Dendritic cell treated with granulocyte-macrophage colony-stimulating factor and Interleukin-4, amounts not matched to agents 40 ng/mL and 50 ng/mL, for 4 days (primary cell): Measurements from ENCODE around the gene ANKRD55.
"Not testable (repeated sequence)": the region's sequence is repeated elsewhere in the genome, so short reads cannot be mapped to it uniquely, and the experiment has no call there.

Experiments used
- H3K27ac Mint-ChIP-seq: one replicate; pipeline ENCODE4 v1.8.0; 2022; ENCODE audit warnings: mild to moderate bottlenecking, mixed read lengths
- H3K27me3 Mint-ChIP-seq: one replicate; pipeline ENCODE4 v1.8.0; 2022; ENCODE audit warnings: mild to moderate bottlenecking, mixed read lengths
- H3K36me3 Mint-ChIP-seq: one replicate; pipeline ENCODE4 v1.8.0; 2022; ENCODE audit warnings: low read depth, mixed read lengths
- H3K4me1 Mint-ChIP-seq: one replicate; pipeline ENCODE4 v1.8.0; 2022; ENCODE audit warnings: low read depth, mixed read lengths
- H3K4me3 Mint-ChIP-seq: one replicate; pipeline ENCODE4 v1.8.0; 2022; ENCODE audit warnings: mild to moderate bottlenecking, moderate library complexity, mixed read lengths
- H3K9me3 Mint-ChIP-seq: one replicate; pipeline ENCODE4 v1.8.0; 2022; ENCODE audit warnings: mixed read lengths
- intact Hi-C: fragments of 100-400 bp; cut with micrococcal nuclease; formaldehyde crosslinking; loops from one replicate; pipeline ENCODE4 v1.15.0; 2022

The ANKRD55 gene

DNA sequence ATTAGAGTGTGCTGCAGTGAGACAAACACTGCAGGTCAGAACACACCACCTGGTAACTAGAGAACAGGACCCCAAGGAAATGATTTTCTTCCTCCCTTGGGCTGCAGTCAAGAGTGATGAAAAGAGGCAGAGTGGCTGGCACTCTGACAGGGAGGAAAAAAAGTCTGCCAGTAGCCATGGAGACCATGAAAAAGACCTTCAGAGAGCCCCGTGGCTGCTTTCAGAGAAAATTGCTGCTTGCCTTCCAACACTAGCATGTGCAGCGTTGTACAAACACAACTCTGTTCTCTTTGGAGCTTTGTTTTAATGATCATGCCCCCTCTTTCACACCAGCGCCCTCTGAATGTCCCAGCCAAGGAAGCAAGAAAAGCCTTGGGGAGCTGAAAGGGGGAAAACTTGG lies 68.8 kb downstream of the ANKRD55 start:
- Mint-ChIP-seq H3K36me3 (no peaks in the 10 kb centered on the region), H3K27ac (no peak overlapping the region), H3K27me3 (no peaks in the 10 kb centered on the region), H3K4me3 (no peak overlapping the region), H3K9me3 (peaks cover 8% of the 10 kb centered on the region), H3K4me1 (peaks cover 65% of the 10 kb centered on the region)
- intact Hi-C loops = loop anchor here (10.0 kb wide), 1 partner anchor 170 kb away; the partner anchor contains the start of gene IL6ST

DNA sequence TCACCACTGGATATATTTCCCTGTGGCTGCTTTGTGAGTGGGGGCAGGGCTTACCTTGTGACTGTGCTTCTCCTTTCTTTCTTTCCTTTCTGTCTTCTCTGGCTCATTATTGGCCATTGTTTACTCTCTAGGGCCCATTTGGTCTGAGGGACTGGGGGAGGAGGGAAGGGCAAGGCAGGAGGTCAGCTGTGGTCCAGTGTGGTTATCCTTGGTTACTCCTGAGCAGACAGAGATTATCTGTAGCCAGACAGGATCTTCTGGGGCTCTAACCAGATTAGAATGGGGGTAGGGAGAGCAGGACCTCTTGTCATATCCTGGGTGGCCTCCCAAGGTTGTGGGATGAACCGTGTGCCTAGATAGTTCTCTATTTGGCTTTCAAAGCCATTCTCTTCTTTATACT lies 71.2 kb downstream of the ANKRD55 start:
- Mint-ChIP-seq H3K9me3 (peaks cover 8% of the 10 kb centered on the region), H3K27ac (peak overlapping the region; percentile 91)

DNA sequence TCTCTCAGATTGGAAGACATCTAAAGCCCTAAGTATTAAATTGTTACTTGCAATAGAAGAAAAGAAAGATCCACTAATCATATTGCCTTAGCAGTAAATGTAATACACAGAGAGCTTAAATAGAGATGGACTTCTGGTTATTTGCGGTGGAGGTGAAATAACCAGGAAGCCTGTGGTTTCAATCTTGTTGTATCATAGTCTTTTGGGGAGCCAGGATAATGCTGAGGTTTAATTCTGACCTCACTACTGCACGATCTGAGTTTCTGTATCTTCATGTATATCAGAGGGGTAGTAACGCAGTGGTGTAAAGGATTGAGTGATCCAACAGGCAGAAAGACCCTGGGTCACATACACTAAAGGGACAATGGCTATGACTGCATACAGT lies 71.7 kb downstream of the ANKRD55 start:
- intact Hi-C loops = loop anchor here (10.0 kb wide), 1 partner anchor 167 kb away; the partner anchor contains the start of gene IL6ST
- Mint-ChIP-seq H3K4me3 (no peak overlapping the region), H3K4me1 (peaks cover 77% of the 10 kb centered on the region), H3K27me3 (no peaks in the 10 kb centered on the region), H3K27ac (peak overlapping the region; percentile 91), H3K9me3 (peaks cover 7% of the 10 kb centered on the region), H3K36me3 (no peaks in the 10 kb centered on the region)

More for the DNA sequence above, 71.2 kb downstream of the ANKRD55 start:
- intact Hi-C loops = loop anchor here (10.0 kb wide), 1 partner anchor 167 kb away; the partner anchor contains the start of gene IL6ST
- no peak overlapping the region for H3K4me3 Mint-ChIP-seq
- H3K27me3 Mint-ChIP-seq = no peaks in the 10 kb centered on the region
- peaks cover 73% of the 10 kb centered on the region for H3K4me1 Mint-ChIP-seq
- no peaks in the 10 kb centered on the region for H3K36me3 Mint-ChIP-seq

DNA sequence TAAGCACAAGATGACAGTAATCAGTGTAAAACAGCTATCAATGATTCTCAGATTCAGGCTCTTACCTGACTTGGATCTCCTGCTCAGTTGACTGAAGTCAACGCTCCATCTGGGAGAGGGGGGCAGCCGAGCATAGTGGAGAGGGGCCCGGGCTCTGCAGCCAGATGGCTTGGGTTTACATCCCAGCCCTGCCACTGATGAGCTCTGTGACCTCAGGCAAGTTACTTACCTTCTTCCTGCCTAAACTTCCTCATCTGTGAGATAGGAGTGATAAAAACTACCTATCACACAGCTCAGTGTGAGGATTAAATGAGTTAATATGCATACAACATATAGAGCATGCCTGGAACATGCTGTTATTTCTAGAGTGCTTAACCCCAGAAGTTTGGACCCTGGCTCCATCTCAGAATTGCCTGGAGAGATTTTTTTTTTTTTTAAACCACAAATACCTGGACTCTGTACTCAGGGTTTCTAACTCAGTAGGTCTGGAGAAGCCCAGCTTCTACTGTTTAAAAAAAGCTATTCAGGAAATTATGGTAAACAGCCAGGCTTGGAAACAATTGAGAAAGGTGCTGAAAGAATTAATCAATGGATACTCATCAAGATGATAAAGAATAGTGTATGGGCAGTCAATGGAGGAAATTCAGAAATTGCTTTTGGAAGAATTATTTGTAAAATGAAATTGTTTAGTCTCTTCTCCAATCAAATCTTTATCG lies 72.2 kb downstream of the ANKRD55 start:
- Mint-ChIP-seq H3K36me3 (no peaks in the 10 kb centered on the region), H3K4me3 (no peak overlapping the region), H3K9me3 (peaks cover 2% of the 10 kb centered on the region), H3K27me3 (no peaks in the 10 kb centered on the region), H3K27ac (peak overlapping the region; percentile 91), H3K4me1 (peaks cover 77% of the 10 kb centered on the region)
- intact Hi-C loops = loop anchor here (10.0 kb wide), 1 partner anchor 166 kb away; the partner anchor contains the start of gene IL6ST

DNA sequence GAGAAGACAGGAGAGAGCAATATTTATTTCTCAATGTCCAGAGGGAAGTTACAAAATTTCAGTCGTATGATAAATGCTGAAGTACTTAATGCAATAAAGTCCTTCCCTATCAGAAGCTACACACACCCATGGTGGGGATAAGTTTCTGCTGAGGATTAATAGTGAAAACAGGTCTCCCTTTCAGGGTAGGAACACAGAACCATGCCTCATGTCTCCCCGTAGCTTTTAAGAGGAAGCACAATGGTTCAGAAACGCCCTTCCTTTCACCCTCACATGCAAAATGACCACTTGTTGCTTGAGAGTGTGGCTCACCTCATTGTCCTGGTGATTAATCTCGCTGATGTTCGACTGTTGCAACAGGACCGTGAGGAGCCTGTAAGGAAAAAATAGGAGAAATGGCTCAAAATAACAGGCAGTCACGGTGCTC lies 73.6 kb downstream of the ANKRD55 start:
- Mint-ChIP-seq H3K36me3 (no peaks in the 10 kb centered on the region), H3K27me3 (no peaks in the 10 kb centered on the region), H3K9me3 (no peaks in the 10 kb centered on the region), H3K27ac (peak overlapping the region; percentile 91), H3K4me3 (peak overlapping the region; percentile 26), H3K4me1 (peaks cover 86% of the 10 kb centered on the region)
- intact Hi-C loops = loop anchor here (5.0 kb wide), 1 partner anchor 33 kb away; no protein-coding TSS in a partner anchor

DNA sequence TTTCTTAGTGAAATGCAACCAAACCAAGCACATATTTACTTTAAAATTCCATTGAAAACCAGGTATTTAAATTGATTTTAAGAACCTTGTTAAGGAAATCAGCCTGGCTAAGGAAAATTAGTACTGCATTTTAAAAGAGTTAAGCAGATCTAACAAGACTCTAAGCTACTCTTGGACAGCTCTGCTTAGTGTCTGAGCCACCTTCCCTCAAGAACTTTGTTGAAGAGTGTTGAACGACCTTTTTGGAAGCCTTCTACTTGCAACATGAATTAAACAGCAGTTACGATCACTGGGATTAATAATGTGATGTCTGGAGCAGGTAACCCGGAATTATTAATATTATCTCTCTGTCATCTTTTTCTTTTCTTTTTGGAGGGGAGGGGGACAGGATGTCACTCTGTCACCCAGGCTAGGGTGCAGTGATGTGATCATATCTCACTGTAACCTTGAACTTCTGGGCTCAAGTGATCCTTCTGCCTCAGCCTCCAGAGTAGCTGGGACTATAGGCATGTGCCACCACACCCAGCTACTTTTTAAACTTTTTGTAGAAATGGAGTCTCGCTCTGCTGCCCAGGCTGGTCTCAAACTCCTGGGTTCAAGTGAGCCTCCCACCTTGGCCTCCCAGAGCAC lies 74.7 kb downstream of the ANKRD55 start:
- H3K4me1 Mint-ChIP-seq = peaks cover 94% of the 10 kb centered on the region
- H3K36me3 Mint-ChIP-seq = no peaks in the 10 kb centered on the region

DNA sequence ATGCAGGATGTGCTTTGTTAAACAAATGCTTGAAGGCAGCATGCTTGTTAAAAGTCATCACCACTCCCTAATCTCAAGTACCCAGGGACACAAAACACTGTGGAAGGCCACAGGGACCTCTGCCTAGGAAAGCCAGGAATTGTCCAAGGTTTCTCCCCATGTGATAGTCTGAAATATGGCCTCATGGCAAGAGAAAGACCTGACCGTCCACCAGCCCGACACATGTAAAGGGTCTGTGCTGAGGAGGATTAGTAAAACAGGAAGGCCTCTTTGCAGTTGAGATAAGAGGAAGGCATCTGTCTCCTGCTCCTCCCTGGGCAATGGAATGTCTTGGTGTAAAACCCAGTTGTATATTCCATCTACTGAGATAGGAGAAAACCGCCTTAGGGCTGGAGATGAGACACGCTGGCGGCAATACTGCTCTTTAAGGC lies 75.9 kb downstream of the ANKRD55 start:
- H3K4me3 Mint-ChIP-seq, H3K27me3 Mint-ChIP-seq, H3K9me3 Mint-ChIP-seq, H3K36me3 Mint-ChIP-seq: not testable (repeated sequence)
- Mint-ChIP-seq H3K4me1 (peaks cover 94% of the 10 kb centered on the region), H3K27ac (peak overlapping the region; percentile 91)
- intact Hi-C loops = loop anchor here (5.0 kb wide), 1 partner anchor 35 kb away; no protein-coding TSS in a partner anchor

More for the DNA sequence above, 74.7 kb downstream of the ANKRD55 start:
- Mint-ChIP-seq H3K27me3 (no peaks in the 10 kb centered on the region), H3K27ac (peak overlapping the region; percentile 91), H3K4me3 (no peak overlapping the region), H3K9me3 (no peaks in the 10 kb centered on the region)
- intact Hi-C loops = loop anchor here (5.0 kb wide), 1 partner anchor 34 kb away; no protein-coding TSS in a partner anchor

DNA sequence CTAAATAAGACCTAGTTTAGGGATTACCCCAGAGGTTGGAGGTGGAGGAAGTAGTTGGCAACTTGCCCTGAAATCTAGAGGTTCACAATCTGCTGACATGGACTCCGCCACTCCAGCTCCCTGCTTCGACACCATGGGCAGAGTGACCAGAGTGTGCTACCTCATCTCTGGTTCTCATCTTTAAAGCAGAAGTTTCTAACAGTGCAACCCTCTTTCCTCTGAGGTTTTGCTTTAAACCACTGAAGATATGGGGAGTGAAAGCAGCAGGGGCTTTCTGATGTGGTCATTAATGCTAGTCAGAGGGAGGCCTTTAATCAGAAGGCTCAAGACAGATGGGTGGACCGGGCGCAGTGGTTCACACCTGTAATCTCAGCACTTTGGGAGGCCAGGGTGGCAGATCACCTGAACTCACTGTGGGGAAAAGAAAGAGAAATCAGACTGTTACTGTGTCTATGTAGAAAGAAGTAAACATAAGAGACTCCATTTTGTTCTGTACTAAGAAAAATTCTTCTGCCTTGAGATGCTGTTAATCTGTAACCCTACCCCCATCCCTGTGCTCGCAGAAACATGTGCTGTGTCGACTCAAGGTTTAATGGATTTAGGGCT lies 76.4 kb downstream of the ANKRD55 start:
- Mint-ChIP-seq H3K27ac (peak overlapping the region; percentile 91), H3K4me1 (peaks cover 90% of the 10 kb centered on the region), H3K4me3 (peak overlapping the region; percentile 30)
- H3K9me3 Mint-ChIP-seq, H3K36me3 Mint-ChIP-seq, H3K27me3 Mint-ChIP-seq: not testable (repeated sequence)
- intact Hi-C loops = loop anchor here (5.0 kb wide), 1 partner anchor 36 kb away; no protein-coding TSS in a partner anchor

DNA sequence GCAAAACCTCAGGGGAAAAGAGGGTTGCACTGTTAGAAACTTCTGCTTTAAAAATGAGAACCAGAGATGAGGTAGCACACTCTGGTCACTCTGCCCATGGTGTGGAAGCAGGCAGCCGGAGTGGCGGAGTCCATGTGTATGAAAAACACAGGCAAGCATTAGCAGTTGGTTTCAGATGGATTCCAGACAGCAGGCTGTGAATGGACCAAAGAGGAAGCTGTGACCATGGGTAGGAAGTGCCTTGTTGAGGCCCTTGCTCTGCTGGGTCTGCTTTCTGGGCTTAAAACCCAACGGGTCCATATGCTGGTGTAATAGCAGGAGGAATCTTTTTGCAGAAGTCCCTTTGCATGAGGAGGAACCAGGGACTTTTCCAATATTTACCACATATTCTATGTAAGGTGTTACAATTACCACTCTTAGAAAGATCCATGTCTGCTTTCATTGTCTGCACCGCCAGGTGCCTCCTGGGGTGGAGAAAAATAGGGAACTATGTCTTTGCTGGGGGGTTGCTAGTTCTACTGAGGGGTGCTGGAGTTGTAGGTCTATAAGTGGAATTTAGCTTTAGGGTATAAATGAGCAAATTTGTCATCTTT lies 77.0 kb downstream of the ANKRD55 start:
- Mint-ChIP-seq H3K4me3 (peak overlapping the region; percentile 30), H3K4me1 (peaks cover 84% of the 10 kb centered on the region), H3K27ac (peak overlapping the region; percentile 91), H3K36me3 (no peaks in the 10 kb centered on the region), H3K27me3 (no peaks in the 10 kb centered on the region), H3K9me3 (no peaks in the 10 kb centered on the region)
- intact Hi-C loops = loop anchor here (5.0 kb wide), 1 partner anchor 36 kb away; no protein-coding TSS in a partner anchor

DNA sequence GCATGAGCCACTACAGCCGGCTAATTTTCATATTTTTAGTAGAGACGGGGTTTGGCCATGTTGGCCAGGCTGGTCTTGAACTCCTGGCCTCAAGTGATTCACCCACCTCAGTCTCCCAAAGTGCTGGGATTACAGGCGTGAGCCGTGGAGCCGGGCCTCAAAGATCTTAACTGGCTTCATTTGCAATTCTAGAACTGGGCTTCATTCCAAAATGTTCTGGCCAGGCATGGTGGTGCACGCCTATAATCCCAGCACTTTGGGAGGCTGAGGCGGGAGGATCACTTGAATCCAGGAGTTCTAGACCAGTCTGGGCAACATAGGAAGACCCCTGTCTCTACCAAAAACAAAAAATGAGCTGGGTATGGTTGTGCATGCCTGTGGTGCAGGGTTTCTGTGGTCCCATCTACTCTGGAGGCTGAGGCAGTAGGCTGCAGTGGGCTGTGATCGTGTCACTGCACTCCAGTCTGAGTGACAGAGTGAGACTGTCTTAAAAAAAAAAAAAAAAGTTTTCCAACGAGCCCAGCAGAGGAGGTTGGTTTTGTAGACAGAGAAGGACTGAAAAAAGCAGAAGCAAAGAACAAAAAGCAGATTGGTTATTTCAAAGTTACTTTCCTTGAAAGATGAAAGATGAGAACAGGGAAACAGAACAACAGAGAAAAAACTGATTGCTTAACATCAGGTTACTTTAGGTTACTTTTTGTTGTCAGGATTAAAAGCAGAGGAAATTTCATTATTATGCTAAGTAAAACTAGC lies 78.2 kb downstream of the ANKRD55 start:
- peak overlapping the region; percentile 91 for H3K27ac Mint-ChIP-seq

DNA sequence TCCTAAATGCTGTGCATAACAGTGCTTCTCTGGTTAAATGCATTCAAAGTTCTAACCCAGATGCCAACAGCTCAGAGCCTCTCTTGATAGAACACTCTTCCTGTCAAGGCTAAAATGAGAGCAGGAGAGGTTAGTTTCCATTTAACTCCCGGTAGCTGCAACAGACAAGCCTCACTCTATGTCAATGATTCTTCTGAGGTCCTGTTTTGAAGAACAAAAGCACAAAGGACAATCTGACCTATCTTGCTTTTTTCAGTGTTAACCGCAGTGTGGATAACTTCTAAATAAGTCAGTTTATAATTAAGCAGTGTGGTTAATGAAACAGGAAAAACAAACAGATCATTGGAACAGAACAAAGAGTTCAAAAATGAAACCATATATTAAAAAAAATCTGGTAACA lies 80.7 kb downstream of the ANKRD55 start:
- intact Hi-C loops = no loop called here
- Mint-ChIP-seq H3K36me3 (no peaks in the 10 kb centered on the region), H3K9me3 (no peaks in the 10 kb centered on the region), H3K4me1 (peaks cover 62% of the 10 kb centered on the region), H3K4me3 (no peak overlapping the region), H3K27ac (peak overlapping the region; percentile 91), H3K27me3 (no peaks in the 10 kb centered on the region)

More for the DNA sequence above, 78.2 kb downstream of the ANKRD55 start:
- H3K27me3 Mint-ChIP-seq = no peaks in the 10 kb centered on the region
- peak overlapping the region; percentile 4 for H3K4me3 Mint-ChIP-seq
- no peaks in the 10 kb centered on the region for H3K9me3 Mint-ChIP-seq
- intact Hi-C loops = loop anchor here (5.0 kb wide), 1 partner anchor 37 kb away; no protein-coding TSS in a partner anchor
- no peaks in the 10 kb centered on the region for H3K36me3 Mint-ChIP-seq
- peaks cover 72% of the 10 kb centered on the region for H3K4me1 Mint-ChIP-seq

DNA sequence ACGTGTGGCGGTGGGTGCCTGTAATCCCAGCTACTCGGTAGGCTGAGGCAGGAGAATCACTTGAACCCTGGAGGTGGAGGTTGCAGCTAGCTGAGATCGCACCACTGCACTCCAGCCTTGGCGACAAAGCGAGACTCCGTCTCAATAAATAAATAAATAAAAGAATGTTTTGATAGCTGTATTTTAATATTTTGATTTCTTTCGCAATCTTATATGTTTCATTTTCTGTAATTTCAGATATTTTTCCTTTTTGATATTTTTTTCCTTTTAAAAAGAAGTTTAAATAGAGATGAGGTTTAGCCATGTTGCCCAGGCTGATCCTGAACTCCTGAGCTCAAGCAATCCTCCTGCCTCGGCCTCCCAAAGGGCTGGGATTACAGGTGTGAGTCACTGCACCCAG lies 82.4 kb downstream of the ANKRD55 start:
- H3K4me3 Mint-ChIP-seq, H3K27ac Mint-ChIP-seq, H3K9me3 Mint-ChIP-seq, H3K27me3 Mint-ChIP-seq, intact Hi-C loops, H3K36me3 Mint-ChIP-seq: not testable (repeated sequence)
- H3K4me1 Mint-ChIP-seq = peaks cover 46% of the 10 kb centered on the region

DNA sequence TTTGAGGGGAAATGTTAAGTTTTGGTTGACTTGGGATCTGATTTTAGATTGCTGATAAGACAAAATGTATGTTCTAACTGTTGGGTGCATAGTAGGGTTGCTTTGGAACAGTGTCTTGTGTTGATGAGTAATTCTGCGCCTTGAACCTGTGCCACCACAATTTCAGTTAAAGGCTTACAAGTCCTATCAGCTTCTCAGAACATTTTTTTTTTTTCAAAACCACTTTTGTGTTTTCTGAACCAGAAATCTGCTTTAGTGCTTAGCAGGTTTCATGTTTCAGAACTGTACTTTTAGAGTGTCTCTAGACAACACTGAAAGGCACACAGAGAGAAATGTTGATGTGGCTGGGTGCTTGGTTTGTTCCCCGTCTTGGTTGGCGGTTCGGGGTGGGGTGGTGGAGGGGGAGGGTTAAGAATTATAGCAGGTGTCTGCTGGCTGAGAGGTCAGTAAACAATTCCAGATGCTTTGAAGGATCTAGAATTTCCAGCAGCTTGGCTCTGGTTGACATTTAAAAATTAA lies 84.6 kb downstream of the ANKRD55 start:
- Mint-ChIP-seq H3K27ac (peak overlapping the region; percentile 43), H3K27me3 (no peaks in the 10 kb centered on the region), H3K4me1 (peaks cover 44% of the 10 kb centered on the region), H3K36me3 (no peaks in the 10 kb centered on the region), H3K4me3 (no peak overlapping the region), H3K9me3 (no peaks in the 10 kb centered on the region)
- intact Hi-C loops = no loop called here
